ENCODE results near the gene TPO.
"Not testable (repeated sequence)": the region's sequence is repeated elsewhere in the genome, so short reads cannot be mapped to it uniquely, and the experiment has no call there.

Gene TPO

DNA sequence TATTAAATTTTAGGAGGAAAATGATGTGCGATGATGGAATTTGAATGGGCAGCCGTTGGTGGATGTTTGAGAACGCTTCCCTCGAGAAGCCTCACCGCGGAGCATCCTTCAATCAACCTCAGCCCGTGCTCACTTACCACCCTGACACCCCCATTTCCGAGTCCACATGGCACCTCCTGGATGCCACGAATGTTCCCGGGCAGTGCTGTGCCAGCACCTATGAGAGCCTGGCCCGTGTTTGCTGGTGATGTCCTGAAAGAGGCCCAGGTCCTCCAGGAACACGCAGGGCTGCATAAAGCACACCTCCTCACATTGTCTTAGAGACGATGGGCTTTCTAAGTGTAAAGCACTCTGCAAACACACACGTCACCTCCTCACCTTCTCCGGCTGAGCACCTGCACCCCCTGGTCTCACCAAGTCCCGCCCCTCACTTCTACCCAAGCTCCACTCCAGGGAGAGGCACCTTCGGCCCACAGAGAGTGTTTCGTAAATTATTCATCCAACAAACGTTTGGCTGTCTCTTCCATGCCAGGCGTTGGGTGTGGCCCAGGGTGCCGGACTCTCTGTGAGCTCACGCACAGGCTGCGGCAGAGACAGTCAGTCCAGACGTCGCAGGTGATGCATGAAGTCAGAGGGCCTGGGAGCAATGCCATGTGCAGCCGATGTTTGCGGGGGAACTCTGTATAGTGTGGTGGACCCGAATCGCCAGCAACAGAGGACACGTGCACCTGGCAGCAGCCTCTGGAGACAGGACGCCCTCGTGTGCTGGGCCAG is 150.0 kb downstream of the TPO start:
- H3K27ac ChIP-seq (ENCODE audit: low read length): no peak overlapping the region

DNA sequence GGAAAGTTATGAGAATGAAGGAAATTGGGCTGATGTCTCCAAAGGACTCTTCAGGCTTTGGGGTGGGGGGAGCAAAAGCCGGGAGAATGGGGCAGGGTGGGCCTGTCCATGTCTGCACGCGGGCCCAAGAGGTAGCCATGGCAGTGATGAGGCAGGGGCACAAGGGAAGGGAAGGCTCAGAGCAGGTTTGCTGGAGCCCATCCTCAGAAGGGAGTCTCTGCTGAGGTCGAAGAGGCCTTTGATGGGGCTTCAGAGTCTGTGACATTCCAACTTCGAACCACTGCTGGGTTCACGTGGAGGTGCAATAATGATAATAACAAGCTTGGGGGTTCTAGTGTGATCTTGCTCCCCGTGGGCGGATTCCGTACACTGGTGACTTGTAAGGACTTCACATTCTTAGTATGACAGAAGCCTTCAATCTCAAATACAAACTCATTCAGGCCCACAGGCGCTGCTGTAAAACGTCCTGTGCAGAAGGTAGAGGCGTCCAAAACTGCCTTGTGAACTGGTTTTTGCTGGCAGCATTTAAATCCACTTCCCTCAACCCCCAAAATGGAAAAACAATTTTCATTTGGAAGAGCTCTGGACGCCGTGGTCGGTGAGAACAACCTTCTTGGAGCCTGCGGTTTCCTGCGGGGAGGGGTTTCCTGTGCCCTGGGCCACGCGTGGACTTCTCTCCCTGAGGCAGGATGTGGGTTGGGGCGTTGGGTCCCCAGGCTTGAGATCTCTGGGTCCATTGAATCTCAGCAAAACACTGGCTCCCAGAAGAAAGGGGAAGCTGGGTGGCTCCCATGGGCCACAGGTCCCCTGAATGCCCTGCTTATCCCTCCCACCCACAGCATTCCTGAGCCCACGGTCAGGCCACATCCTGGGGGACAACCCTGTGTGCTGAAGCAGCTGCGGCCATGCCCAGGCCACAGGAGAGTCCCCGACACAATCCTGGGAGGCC is 151.0 kb downstream of the TPO start:
- H3K9ac ChIP-seq (ENCODE audit: low read length): no peak overlapping the region
- H3K79me2 ChIP-seq (ENCODE audit: low read length): no peaks in the 10 kb centered on the region
- H3K27me3 ChIP-seq (replicated peaks; ENCODE audit: insufficient read depth, low read length): no peaks in the 10 kb centered on the region
- H3K9me3 ChIP-seq (replicated peaks; ENCODE audit: insufficient read depth, low read length): no peaks in the 10 kb centered on the region
- H3K4me3 ChIP-seq (ENCODE audit: low read length): no peak overlapping the region
- TF ChIP-seq EZH2 (optimal IDR thresholded peaks at IDR 0.05; ENCODE audit: low read depth, low read length) (no peak), CTCF (IDR thresholded peaks at IDR 0.05; ENCODE audit: low read length) (no peak), EZH2phosphoT487 (IDR thresholded peaks at IDR 0.05; ENCODE audit: low read length) (no peak)
- H3K4me1 ChIP-seq (ENCODE audit: low read length): no peaks in the 10 kb centered on the region
- H3K9me2 ChIP-seq (replicated peaks; ENCODE audit: insufficient read depth, low read length): no peaks in the 10 kb centered on the region
- no peak for DNase-seq
- H4K20me1 ChIP-seq (ENCODE audit: insufficient read depth, low read length): no peaks in the 10 kb centered on the region
- H3K4me2 ChIP-seq (ENCODE audit: low read depth, low read length): no peak overlapping the region
- H3K36me3 ChIP-seq (replicated peaks; ENCODE audit: insufficient read depth, low read length): no peaks in the 10 kb centered on the region
- no peak overlapping the region for H3K27ac ChIP-seq (ENCODE audit: low read length)
- no peak overlapping the region for H2AFZ ChIP-seq (ENCODE audit: low read length)
- H3F3A ChIP-seq (ENCODE audit: insufficient read depth, low read length): no peaks in the 10 kb centered on the region

More for the DNA sequence above, 150.0 kb downstream of the TPO start:
- Histone ChIP-seq H3K4me1 (ENCODE audit: low read length) (no peaks in the 10 kb centered on the region), H3K9me2 (replicated peaks; ENCODE audit: insufficient read depth, low read length) (no peaks in the 10 kb centered on the region), H2AFZ (ENCODE audit: low read length) (no peak overlapping the region), H3K27me3 (replicated peaks; ENCODE audit: insufficient read depth, low read length) (no peaks in the 10 kb centered on the region), H3F3A (ENCODE audit: insufficient read depth, low read length) (no peaks in the 10 kb centered on the region), H3K4me3 (ENCODE audit: low read length) (no peak overlapping the region), H3K79me2 (ENCODE audit: low read length) (no peaks in the 10 kb centered on the region), H3K9me3 (replicated peaks; ENCODE audit: insufficient read depth, low read length) (no peaks in the 10 kb centered on the region), H3K36me3 (replicated peaks; ENCODE audit: insufficient read depth, low read length) (no peaks in the 10 kb centered on the region), H3K9ac (ENCODE audit: low read length) (no peak overlapping the region), H3K4me2 (ENCODE audit: low read depth, low read length) (no peak overlapping the region), H4K20me1 (ENCODE audit: insufficient read depth, low read length) (no peaks in the 10 kb centered on the region)
- TF ChIP-seq EZH2phosphoT487 (IDR thresholded peaks at IDR 0.05; ENCODE audit: low read length): no peak
- TF ChIP-seq EZH2 (optimal IDR thresholded peaks at IDR 0.05; ENCODE audit: low read depth, low read length): no peak
- no peak for TF ChIP-seq CTCF (IDR thresholded peaks at IDR 0.05; ENCODE audit: low read length)
- DNase-seq: no peak

GRCh38 chr2:1567556-1568344 is 154.5 kb downstream of the TPO start:
- no peak overlapping the region for H2AFZ ChIP-seq (ENCODE audit: low read length)
- H3K4me3 ChIP-seq (ENCODE audit: low read length): no peak overlapping the region
- H3F3A ChIP-seq (ENCODE audit: insufficient read depth, low read length): no peaks in the 10 kb centered on the region
- no peaks in the 10 kb centered on the region for H3K9me2 ChIP-seq (replicated peaks; ENCODE audit: insufficient read depth, low read length)
- no peak for TF ChIP-seq EZH2 (optimal IDR thresholded peaks at IDR 0.05; ENCODE audit: low read depth, low read length)
- no peak for TF ChIP-seq EZH2phosphoT487 (IDR thresholded peaks at IDR 0.05; ENCODE audit: low read length)
- no peak for TF ChIP-seq CTCF (IDR thresholded peaks at IDR 0.05; ENCODE audit: low read length)
- no peaks in the 10 kb centered on the region for H4K20me1 ChIP-seq (ENCODE audit: insufficient read depth, low read length)
- no peak overlapping the region for H3K27ac ChIP-seq (ENCODE audit: low read length)
- H3K27me3 ChIP-seq (replicated peaks; ENCODE audit: insufficient read depth, low read length): no peaks in the 10 kb centered on the region
- H3K36me3 ChIP-seq (replicated peaks; ENCODE audit: insufficient read depth, low read length): no peaks in the 10 kb centered on the region
- no peaks in the 10 kb centered on the region for H3K4me1 ChIP-seq (ENCODE audit: low read length)
- no peak for DNase-seq
- no peaks in the 10 kb centered on the region for H3K9me3 ChIP-seq (replicated peaks; ENCODE audit: insufficient read depth, low read length)
- no peak overlapping the region for H3K4me2 ChIP-seq (ENCODE audit: low read depth, low read length)
- no peaks in the 10 kb centered on the region for H3K79me2 ChIP-seq (ENCODE audit: low read length)
- H3K9ac ChIP-seq (ENCODE audit: low read length): no peak overlapping the region

- H3K9me2 ChIP-seq (replicated peaks; ENCODE audit: insufficient read depth, low read length); H3K4me2 ChIP-seq (ENCODE audit: low read depth, low read length); H3K4me1 ChIP-seq (ENCODE audit: low read length); H3K36me3 ChIP-seq (replicated peaks; ENCODE audit: insufficient read depth, low read length); H4K20me1 ChIP-seq (ENCODE audit: insufficient read depth, low read length); H3K4me3 ChIP-seq (ENCODE audit: low read length); H3F3A ChIP-seq (ENCODE audit: insufficient read depth, low read length); H3K27ac ChIP-seq (ENCODE audit: low read length); H2AFZ ChIP-seq (ENCODE audit: low read length); H3K79me2 ChIP-seq (ENCODE audit: low read length); H3K9me3 ChIP-seq (replicated peaks; ENCODE audit: insufficient read depth, low read length); H3K9ac ChIP-seq (ENCODE audit: low read length); DNase-seq; H3K27me3 ChIP-seq (replicated peaks; ENCODE audit: insufficient read depth, low read length): not testable (repeated sequence)
Measured at GRCh38 chr2:1568345-1568668, 155.0 kb downstream of the TPO start.

Data from MM.1S (cell line).